ENCODE measurements around the gene SYNJ1.
"Not testable (repeated sequence)": the region's sequence is repeated elsewhere in the genome, so short reads cannot be mapped to it uniquely, and the experiment has no call there.

SYNJ1 gene

DNA sequence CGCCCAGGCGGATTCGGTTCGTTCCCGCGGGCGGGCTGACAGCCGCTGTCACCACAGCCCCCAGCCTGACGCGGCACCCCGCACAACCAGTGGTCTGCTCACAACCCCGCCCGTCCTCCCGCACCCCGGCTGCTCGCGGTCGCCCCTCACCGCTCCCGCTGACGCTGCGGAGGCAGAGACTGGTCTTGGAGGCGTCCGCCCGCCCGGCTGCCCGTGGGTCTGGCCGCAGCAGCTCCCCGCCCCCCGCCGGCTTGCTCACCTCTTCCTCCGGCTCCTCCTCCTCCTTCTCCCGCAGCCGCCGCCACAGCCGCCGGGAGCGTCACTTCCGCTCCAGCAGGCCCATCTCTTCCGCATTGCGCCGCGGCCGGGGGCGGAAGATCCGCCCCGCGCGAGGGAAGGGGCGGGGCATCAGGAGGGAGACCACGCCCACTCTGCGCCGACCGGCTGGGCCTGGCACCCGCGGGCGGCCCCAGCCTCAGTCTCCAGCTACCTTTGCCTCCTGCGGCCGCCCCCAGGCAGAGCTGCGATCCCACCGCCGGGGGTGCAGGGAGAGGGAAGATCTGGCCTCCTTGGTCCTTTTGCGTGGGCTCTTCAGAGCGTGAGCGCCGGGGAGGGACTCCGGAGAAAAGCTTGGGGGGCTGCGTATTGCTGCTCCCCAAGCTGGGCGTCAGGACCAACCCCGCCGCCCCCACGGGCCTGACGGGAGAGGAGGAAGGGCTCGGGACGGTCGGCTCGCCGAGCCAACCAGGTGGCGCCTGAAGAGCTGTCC lies at the start of gene SYNJ1:
SYNJ1 (minus strand) TSS at position 327 of the 769 bp plus-strand sequence. CDS start 1,118 bp downstream, outside the sequence.
- DNase-seq (ENCODE audit: extremely low spot score, insufficient read length, low read depth) (peak; percentile 96), FAIRE-seq (peak; percentile 95)

GRCh38 chr21:32777269-32777668 lies 49.5 kb upstream of the SYNJ1 start:
- FAIRE-seq (no peak), DNase-seq (ENCODE audit: extremely low spot score, insufficient read length, low read depth) (no peak)

DNA sequence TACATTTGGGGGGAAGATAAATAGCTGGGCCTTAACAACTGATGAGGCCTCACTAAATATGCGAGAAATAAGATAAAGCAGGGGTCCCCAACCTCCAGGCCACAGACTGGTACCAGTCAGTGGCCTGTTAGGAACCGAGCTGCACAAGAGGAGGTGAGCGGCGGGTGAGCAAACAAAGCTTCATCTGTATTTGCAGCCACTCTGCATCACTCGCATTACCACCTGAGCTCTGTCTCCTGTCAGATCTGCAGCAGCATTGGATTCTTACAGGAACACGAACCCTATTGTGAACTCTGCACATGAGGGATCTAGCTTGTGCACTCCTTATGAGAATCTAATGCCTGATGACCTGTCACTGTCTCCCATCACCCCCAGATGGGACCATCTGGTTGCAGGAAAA lies 48.9 kb upstream of the SYNJ1 start:
- no peak for FAIRE-seq
- no peak for DNase-seq (ENCODE audit: extremely low spot score, insufficient read length, low read depth)

DNA sequence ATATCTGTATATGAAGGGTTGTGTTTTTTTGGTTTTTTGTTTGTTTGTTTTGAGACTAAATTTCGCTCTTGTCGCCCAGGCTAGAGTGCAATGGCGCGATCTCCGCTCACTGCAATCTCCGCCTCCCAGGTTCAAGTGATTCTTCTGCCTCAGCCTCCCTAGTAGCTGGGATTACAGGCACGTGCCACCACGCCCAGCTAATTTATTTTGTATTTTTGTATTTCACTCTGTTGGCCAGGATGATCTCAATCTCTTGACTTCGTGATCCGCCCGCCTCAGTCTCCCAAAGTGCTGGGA lies 45.2 kb upstream of the SYNJ1 start:
- DNase-seq (ENCODE audit: extremely low spot score, insufficient read length, low read depth); FAIRE-seq: not testable (repeated sequence)

DNA sequence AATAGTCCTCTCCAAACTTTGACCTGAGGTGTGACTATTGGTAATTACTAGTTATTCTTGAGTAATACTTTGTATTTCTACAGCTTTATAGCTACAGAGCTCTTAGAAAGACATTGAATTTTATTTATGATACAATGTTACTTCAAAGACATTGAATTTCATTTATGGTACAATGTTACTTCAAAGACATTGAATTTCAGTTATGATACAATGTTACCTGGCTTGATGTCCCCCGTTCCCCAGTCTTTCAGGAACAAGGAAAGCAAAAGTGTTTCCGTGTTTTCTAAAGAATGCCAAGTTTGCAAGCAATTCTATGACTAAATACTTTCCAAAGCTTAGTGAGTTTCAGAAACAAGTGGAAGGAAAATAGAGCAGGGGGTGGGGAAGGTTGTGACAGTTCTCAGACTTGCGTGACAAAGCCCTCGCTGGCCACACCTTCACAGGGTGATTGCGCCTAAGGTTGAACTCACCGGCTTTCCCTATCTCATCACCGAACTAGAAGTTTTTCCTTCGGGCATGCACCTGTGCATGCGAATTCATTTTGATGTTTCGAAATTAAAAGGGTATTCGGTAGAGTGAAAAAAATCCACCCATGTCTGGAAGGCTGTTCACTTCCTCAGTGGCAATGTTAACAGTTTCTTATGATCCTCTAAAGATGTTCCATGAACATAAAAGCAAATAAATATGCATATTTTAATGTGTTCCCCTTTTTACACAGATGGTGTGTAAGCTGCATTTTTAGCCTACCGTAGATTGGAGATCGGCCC lies 44.7 kb upstream of the SYNJ1 start:
- FAIRE-seq (no peak), DNase-seq (ENCODE audit: extremely low spot score, insufficient read length, low read depth) (peak; percentile 22)

GRCh38 chr21:32770871-32771523 lies 43.2 kb upstream of the SYNJ1 start:
- FAIRE-seq (no peak), DNase-seq (ENCODE audit: extremely low spot score, insufficient read length, low read depth) (no peak)

- FAIRE-seq (peak; percentile 26), DNase-seq (ENCODE audit: extremely low spot score, insufficient read length, low read depth) (no peak)
Measured at GRCh38 chr21:32768530-32768929, 40.7 kb upstream of the SYNJ1 start.

- FAIRE-seq: no peak
- no peak for DNase-seq (ENCODE audit: extremely low spot score, insufficient read length, low read depth)
Measured at GRCh38 chr21:32765058-32765457, 37.2 kb upstream of the SYNJ1 start.

GRCh38 chr21:32764186-32764585 lies 36.4 kb upstream of the SYNJ1 start:
- FAIRE-seq: peak; percentile 26
- no peak for DNase-seq (ENCODE audit: extremely low spot score, insufficient read length, low read depth)

DNA sequence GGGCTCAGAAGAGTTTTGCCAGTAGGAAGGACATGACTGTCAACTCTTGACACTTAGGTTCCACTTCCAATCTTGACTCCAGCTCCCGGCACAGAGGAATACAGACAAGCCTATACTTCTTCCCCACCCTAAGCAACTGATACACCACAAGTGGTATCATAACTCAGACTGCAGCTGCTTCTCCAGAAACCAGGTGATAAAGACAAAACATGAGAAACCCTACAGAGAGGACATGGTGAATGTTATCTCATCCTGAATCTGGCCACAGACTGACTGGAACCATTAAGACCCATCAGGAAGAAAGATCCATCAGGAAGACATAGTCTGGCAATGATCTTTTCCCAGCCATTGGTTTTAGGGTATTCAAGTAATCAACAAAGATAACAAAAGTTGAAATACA lies 30.0 kb upstream of the SYNJ1 start:
- no peak for DNase-seq (ENCODE audit: extremely low spot score, insufficient read length, low read depth)
- FAIRE-seq: no peak

GRCh38 chr21:32756096-32756495 lies 28.3 kb upstream of the SYNJ1 start:
- no peak for FAIRE-seq
- DNase-seq (ENCODE audit: extremely low spot score, insufficient read length, low read depth): no peak

DNA sequence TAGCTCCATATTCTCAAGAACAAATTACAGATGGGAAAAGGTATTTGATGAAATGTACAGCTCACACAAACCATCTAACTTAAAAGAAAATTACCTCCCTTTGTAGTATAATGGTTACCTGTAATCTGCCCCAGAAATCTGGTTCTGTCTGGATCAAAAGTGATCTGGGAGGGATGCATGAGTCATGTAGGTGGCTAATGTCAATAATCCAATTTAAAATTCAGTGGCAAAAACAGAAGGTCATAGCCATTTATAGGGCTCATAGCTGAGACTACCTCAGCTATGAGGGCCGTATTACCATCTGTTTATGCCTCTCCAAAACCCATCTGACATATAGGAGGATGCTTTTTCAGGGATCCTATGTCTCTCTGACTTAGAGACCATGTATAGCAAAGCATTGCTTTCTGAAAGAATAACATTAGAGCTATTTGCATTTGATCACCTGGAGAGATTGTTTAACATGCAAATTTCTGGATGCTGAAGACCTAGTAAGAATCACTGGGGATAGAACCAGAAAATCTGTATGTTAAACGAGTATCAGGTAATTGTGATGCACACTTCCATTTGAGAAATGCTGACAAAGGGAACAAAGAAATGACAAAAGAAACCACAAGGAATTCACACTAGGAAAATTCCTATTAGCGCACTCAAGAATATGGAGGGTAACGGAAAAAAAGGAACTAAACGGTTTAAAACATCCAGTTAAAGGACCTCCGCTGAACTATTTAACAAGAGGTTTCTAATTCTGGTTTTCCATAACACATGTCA lies 26.2 kb upstream of the SYNJ1 start:
- FAIRE-seq (no peak), DNase-seq (ENCODE audit: extremely low spot score, insufficient read length, low read depth) (no peak)

- DNase-seq (ENCODE audit: extremely low spot score, insufficient read length, low read depth) (no peak), FAIRE-seq (no peak)
Measured at GRCh38 chr21:32750405-32750804, 22.6 kb upstream of the SYNJ1 start.

GRCh38 chr21:32749662-32750061 lies 21.8 kb upstream of the SYNJ1 start:
- DNase-seq (ENCODE audit: extremely low spot score, insufficient read length, low read depth) (no peak), FAIRE-seq (no peak)

DNA sequence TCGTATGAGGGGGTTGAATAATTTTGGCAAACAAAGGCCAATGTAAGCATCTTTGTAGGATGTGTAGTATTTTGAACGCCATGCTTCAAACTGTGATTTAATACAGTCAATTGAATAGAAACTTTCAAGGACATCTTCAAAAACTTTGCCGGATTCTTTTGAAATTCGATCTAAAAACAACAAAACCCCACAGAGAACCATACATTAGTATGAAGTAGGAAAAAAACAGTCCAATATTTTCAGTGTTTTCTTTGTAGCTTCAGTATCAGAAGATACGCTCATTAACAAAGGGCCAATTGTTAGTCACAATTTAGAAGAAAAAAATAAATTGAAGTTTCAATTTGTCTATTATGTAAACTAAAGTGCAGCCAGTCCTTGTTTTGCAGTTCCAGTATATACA lies 20.7 kb upstream of the SYNJ1 start:
- no peak for FAIRE-seq

GRCh38 chr21:32747396-32747795 lies 19.6 kb upstream of the SYNJ1 start:
- peak; percentile 33 for FAIRE-seq

More for the DNA sequence above, 20.7 kb upstream of the SYNJ1 start:
- DNase-seq (ENCODE audit: extremely low spot score, insufficient read length, low read depth): no peak

DNA sequence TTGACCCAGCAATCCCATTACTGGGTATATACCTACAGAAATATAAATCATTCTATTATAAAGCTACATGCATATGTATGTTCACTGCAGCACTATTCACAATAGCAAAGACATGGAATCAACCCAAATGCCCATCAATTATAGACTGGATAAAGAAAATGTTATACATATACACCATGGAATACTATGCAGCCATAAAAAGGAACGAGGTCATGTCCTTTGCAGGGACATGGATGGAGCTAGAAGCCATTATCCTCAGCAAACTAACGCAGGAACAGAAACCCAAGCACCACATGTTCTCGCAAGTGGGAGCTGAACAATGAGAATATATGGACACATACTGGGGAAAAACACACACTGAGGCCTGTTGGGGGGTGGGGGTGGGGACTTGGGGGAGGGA lies 18.9 kb upstream of the SYNJ1 start:
- FAIRE-seq; DNase-seq (ENCODE audit: extremely low spot score, insufficient read length, low read depth): not testable (repeated sequence)

More at GRCh38 chr21:32747396-32747795, 19.6 kb upstream of the SYNJ1 start:
- DNase-seq (ENCODE audit: extremely low spot score, insufficient read length, low read depth): no peak

- DNase-seq (ENCODE audit: extremely low spot score, insufficient read length, low read depth) (no peak), FAIRE-seq (no peak)
Measured at GRCh38 chr21:32742396-32742795, 14.6 kb upstream of the SYNJ1 start.

GRCh38 chr21:32741336-32741735 lies 13.5 kb upstream of the SYNJ1 start:
- FAIRE-seq (no peak), DNase-seq (ENCODE audit: extremely low spot score, insufficient read length, low read depth) (no peak)

DNA sequence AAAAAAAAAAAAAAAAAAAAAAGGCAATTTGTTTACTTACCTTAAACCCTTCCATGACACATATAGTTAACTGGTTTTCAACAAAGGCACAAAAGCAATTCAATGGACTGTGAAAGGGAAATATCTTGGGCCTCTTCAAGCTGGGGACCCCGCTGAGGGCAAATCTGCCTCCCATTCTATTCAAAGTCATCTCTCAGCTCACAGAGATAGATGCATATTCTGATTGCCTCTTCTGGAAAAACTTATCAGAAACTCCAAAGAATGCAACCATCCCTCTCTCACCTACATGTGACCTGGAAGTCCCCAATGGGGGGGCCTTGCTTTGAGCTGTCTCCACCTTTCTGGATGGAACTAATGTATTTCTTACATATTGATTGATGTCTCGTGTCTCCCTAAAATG lies 12.1 kb upstream of the SYNJ1 start:
- DNase-seq (ENCODE audit: extremely low spot score, insufficient read length, low read depth) (no peak), FAIRE-seq (no peak)

Measured in GM18507 (cell line).